Measurements from ENCODE around the gene OR2H2.

- TF ChIP-seq RAD21 (IDR thresholded peaks at IDR 0.05; ENCODE audit: low read depth): no peak
- no peak for TF ChIP-seq CREB1 (IDR thresholded peaks at IDR 0.05; ENCODE audit: low read depth)
- TF ChIP-seq NFIC (IDR thresholded peaks at IDR 0.05): no peak
- no peak for TF ChIP-seq EP300 (IDR thresholded peaks at IDR 0.05; ENCODE audit: borderline replicate concordance)
- TF ChIP-seq, protein P1, sequence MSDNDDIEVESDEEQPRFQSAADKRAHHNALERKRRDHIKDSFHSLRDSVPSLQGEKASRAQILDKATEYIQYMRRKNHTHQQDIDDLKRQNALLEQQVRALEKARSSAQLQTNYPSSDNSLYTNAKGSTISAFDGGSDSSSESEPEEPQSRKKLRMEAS (IDR thresholded peaks at IDR 0.05): no peak
- TF ChIP-seq TAF1 (IDR thresholded peaks at IDR 0.05; ENCODE audit: low read depth): no peak
- TF ChIP-seq YY1 (IDR thresholded peaks at IDR 0.05; ENCODE audit: low read depth): no peak
- TF ChIP-seq EGR1 (IDR thresholded peaks at IDR 0.05): no peak
- no peak for TF ChIP-seq CEBPB (IDR thresholded peaks at IDR 0.05)
- no peak for TF ChIP-seq USF1 (IDR thresholded peaks at IDR 0.05)
- no peak for TF ChIP-seq TEAD4 (IDR thresholded peaks at IDR 0.05)
These were observed 26.5 kb downstream of the OR2H2 start for GRCh38 chr6:29611426-29611825.
